Activated B cell treated with CpG ODN at 0.5 μM for 24 hours (primary cell): ENCODE data around the gene DNMT3L. TPM values are rescaled to one million over a fixed set of nuclear protein-coding genes. Genes with fewer than 3 reads are reported as not detected.
"Not testable (repeated sequence)": the region's sequence is repeated elsewhere in the genome, so short reads cannot be mapped to it uniquely, and the experiment has no call there.

Experiments
- ATAC-seq: fragments of 200-7000 bp; cut with Tn5 transposase; one replicate; pipeline ENCODE4 v1.10.0; 2021; ENCODE audit warnings: low read depth, mild to moderate bottlenecking, moderate library complexity
- CTCF ChIA-PET: fragments of 350-600 bp; sonication (Branson Sonifier 250); formaldehyde crosslinking; loops from one replicate; lab custom pipeline; 2021; ENCODE audit warnings: antibody characterized with exemption; lab: Charles Lee
- POLR2A ChIA-PET: fragments of 350-600 bp; sonication (Branson Sonifier 250); formaldehyde crosslinking; loops from one replicate; lab custom pipeline; 2021; ENCODE audit warnings: antibody characterized with exemption; lab: Charles Lee
- DNase-seq: peaks from one replicate; pipeline ENCODE4 v3.0.0; 2022
- H3K27ac Mint-ChIP-seq: one replicate; pipeline ENCODE4 v1.8.0; 2020; ENCODE audit warnings: mixed read lengths
- H3K27me3 Mint-ChIP-seq: one replicate; pipeline ENCODE4 v1.8.0; 2021; ENCODE audit warnings: mixed read lengths
- H3K36me3 Mint-ChIP-seq: one replicate; pipeline ENCODE4 v1.8.0; 2021; ENCODE audit warnings: low read depth, mixed read lengths
- H3K4me1 Mint-ChIP-seq: one replicate; pipeline ENCODE4 v1.8.0; 2021; ENCODE audit warnings: mixed read lengths
- H3K4me3 Mint-ChIP-seq: one replicate; pipeline ENCODE4 v1.8.0; 2020; ENCODE audit warnings: mild to moderate bottlenecking, mixed read lengths
- H3K9me3 Mint-ChIP-seq: one replicate; pipeline ENCODE4 v1.8.0; 2020; ENCODE audit warnings: mixed read lengths
- intact Hi-C: fragments of 100-400 bp; cut with micrococcal nuclease; formaldehyde crosslinking; loops from one replicate; pipeline ENCODE4 v1.15.1; 2024
- total RNA-seq: library from RNA; stranded (reverse); gene quantifications from 2 replicates; pipeline ENCODE4 v1.2.3, GENCODE V29; 2022
- TF ChIP-seq, protein P1 (sequence below): fragments of 200-600 bp; IDR thresholded peaks from one replicate; pipeline ENCODE4 v1.8.0; 2022; ENCODE audit warnings: antibody characterized with exemption, mild to moderate bottlenecking

The DNMT3L gene
- total RNA-seq, 1 donor from 2014 or later: not detected

DNA sequence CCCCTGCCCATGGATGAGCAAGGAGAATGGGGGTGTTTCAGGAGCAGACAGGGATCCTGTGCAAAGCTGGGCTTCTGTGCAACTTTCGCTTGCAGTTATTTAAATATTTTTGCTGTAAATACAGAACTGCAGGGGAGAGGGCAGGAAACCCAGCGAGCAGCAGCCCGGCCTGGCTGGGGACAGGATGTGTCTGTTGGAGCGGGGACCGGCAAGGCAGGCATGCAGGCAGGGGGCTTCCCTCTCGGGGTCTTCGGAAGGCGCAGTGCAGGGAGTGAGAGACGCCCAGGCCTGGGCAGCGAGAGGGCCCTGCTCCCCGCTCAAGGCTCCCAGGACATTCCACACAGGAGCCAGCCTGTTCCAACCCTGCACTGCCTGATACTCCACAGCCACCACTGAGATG lies 22.3 kb upstream of the DNMT3L start:
- Mint-ChIP-seq H3K27me3 (peaks cover 6% of the 10 kb centered on the region), H3K4me3 (no peak overlapping the region), H3K27ac (no peak overlapping the region), H3K9me3 (no peaks in the 10 kb centered on the region), H3K4me1 (peaks cover 14% of the 10 kb centered on the region), H3K36me3 (no peaks in the 10 kb centered on the region)
- ATAC-seq (no peak), DNase-seq (no peak)
- intact Hi-C loops: no loop called here
- POLR2A ChIA-PET: no interaction called here
- TF ChIP-seq, protein P1, sequence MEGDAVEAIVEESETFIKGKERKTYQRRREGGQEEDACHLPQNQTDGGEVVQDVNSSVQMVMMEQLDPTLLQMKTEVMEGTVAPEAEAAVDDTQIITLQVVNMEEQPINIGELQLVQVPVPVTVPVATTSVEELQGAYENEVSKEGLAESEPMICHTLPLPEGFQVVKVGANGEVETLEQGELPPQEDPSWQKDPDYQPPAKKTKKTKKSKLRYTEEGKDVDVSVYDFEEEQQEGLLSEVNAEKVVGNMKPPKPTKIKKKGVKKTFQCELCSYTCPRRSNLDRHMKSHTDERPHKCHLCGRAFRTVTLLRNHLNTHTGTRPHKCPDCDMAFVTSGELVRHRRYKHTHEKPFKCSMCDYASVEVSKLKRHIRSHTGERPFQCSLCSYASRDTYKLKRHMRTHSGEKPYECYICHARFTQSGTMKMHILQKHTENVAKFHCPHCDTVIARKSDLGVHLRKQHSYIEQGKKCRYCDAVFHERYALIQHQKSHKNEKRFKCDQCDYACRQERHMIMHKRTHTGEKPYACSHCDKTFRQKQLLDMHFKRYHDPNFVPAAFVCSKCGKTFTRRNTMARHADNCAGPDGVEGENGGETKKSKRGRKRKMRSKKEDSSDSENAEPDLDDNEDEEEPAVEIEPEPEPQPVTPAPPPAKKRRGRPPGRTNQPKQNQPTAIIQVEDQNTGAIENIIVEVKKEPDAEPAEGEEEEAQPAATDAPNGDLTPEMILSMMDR: no peak
- CTCF ChIA-PET: no interaction called here

DNA sequence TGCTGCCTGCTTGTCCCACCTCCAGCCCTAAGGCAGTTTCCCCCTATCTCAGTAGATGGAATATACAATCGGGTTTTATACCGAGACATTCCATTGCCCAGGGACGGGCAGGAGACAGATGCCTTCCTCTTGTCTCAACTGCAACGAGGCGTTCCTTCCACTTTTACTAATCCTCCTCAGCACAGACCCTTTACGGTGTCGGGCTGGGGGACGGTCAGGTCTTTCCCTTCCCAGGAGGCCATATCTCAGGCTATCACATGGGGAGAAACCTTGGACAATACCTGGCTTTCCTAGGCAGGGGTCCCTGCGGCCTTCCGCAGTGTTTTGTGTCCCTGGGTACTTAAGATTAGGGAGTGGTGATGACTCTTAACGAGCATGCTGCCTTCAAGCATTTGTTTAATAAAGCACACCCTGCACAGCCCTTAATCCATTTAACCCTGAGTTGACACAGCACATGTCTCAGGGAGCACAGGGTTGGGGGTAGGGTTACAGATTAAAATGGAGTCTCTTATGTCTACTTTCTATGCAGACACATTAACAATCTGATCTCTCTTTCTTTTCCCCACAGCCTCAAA lies 21.6 kb upstream of the DNMT3L start:
- DNase-seq, CTCF ChIA-PET, H3K9me3 Mint-ChIP-seq, H3K27me3 Mint-ChIP-seq, ATAC-seq, H3K4me3 Mint-ChIP-seq, POLR2A ChIA-PET, H3K27ac Mint-ChIP-seq, intact Hi-C loops, H3K36me3 Mint-ChIP-seq: not testable (repeated sequence)
- peaks cover 14% of the 10 kb centered on the region for H3K4me1 Mint-ChIP-seq

- H3K27ac Mint-ChIP-seq: no peak overlapping the region
- POLR2A ChIA-PET: no interaction called here
- no peaks in the 10 kb centered on the region for H3K36me3 Mint-ChIP-seq
- DNase-seq (no peak), ATAC-seq (no peak)
- no peaks in the 10 kb centered on the region for H3K9me3 Mint-ChIP-seq
- TF ChIP-seq, protein P1: no peak
- no peak overlapping the region for H3K4me3 Mint-ChIP-seq
- CTCF ChIA-PET: no interaction called here
- peaks cover 11% of the 10 kb centered on the region for H3K4me1 Mint-ChIP-seq
- peaks cover 3% of the 10 kb centered on the region for H3K27me3 Mint-ChIP-seq
- intact Hi-C loops: no loop called here
These were observed 20.7 kb upstream of the DNMT3L start for GRCh38 chr21:44282370-44282769.

GRCh38 chr21:44281801-44282200 lies 20.1 kb upstream of the DNMT3L start:
- Mint-ChIP-seq H3K27me3 (peaks cover 3% of the 10 kb centered on the region), H3K27ac (no peak overlapping the region), H3K4me3 (no peak overlapping the region), H3K4me1 (peaks cover 11% of the 10 kb centered on the region), H3K36me3 (no peaks in the 10 kb centered on the region), H3K9me3 (no peaks in the 10 kb centered on the region)
- intact Hi-C loops: no loop called here
- no peak for ATAC-seq
- ChIA-PET POLR2A (no interaction called here), CTCF (no interaction called here)
- TF ChIP-seq, protein P1: no peak
- no peak for DNase-seq

DNA sequence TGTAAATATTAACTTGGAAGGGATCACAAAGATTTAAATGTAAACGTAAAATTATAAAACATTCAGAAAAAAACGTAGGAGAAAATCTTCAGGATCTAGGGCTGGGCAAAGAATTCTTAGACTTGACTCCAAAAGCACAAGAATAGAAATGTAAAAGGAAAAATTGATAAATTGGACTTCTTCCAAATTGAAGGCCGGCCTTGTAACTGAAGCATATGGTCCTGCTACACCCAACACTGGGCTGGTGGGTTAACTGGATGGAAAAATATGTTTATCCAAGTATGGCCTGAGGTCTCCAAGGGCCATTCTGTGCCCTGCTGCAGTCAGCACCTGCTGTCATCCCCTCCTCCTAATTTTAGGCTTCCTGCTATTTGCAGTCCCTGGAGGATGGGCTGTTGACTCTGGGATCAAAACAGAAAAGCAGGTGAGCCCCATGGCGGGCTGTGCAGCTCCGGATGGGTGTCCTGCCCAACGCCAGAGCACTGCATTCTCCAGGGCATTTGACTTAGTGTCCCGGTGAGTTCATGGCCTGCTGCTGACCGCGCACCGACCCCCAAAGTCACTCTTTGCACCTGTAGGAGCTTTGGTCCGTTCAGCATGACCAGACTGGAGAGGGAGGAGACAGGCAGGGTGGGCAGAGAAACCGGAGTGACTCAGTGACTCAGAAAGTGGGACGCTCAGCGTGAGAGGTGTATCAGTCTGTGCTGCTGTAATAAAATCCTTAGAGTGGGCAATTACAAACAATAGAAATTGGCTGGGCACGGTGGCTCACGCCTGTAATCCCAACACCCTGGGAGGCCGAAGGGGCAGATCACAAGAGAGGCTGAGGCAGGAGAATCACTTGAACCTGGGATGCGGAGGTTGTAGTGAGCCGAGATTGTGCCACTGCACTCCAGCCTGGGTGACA lies 17.9 kb upstream of the DNMT3L start:
- peaks cover 3% of the 10 kb centered on the region for H3K27me3 Mint-ChIP-seq
- H3K4me1 Mint-ChIP-seq: peaks cover 11% of the 10 kb centered on the region
- no peaks in the 10 kb centered on the region for H3K36me3 Mint-ChIP-seq
- DNase-seq (no peak), ATAC-seq (no peak)
- H3K4me3 Mint-ChIP-seq: no peak overlapping the region
- intact Hi-C loops: no loop called here
- H3K27ac Mint-ChIP-seq: no peak overlapping the region
- TF ChIP-seq, protein P1: no peak
- H3K9me3 Mint-ChIP-seq: no peaks in the 10 kb centered on the region
- ChIA-PET CTCF (no interaction called here), POLR2A (no interaction called here)
